Neuronal stem cell (in vitro differentiated cells): Measurements from ENCODE around the gene GRID1.

ENCODE experiments used
- DNase-seq: peaks from one replicate; pipeline ENCODE4 v3.0.0-alpha.2; 2013; ENCODE audit warnings: low spot score
- H2AFZ ChIP-seq: one replicate; pipeline ENCODE4 v1.6.1; 2013; ENCODE audit warnings: mild to moderate bottlenecking, low read length, inconsistent platforms
- H2AK5ac ChIP-seq: 2 replicates; pipeline ENCODE4 v1.6.1; 2013; ENCODE audit warnings: low read depth, mild to moderate bottlenecking, inconsistent platforms, low read length, moderate library complexity, mixed read lengths
- H2BK120ac ChIP-seq: 2 replicates; pipeline ENCODE4 v1.6.1; 2013; ENCODE audit warnings: low read depth, mild to moderate bottlenecking, inconsistent platforms, low read length, moderate library complexity, mixed read lengths
- H2BK12ac ChIP-seq: one replicate; pipeline ENCODE4 v1.6.1; 2013; ENCODE audit warnings: low read length, inconsistent platforms
- H2BK15ac ChIP-seq: 2 replicates; pipeline ENCODE4 v1.6.1; 2013; ENCODE audit warnings: mild to moderate bottlenecking, low read length, inconsistent platforms, mixed read lengths
- H2BK5ac ChIP-seq: one replicate; pipeline ENCODE4 v1.6.1; 2013; ENCODE audit warnings: inconsistent platforms, mild to moderate bottlenecking, low read length, moderate library complexity
- H3K14ac ChIP-seq: one replicate; pipeline ENCODE4 v1.6.1; 2013; ENCODE audit warnings: low read length, inconsistent platforms
- H3K18ac ChIP-seq: 2 replicates; pipeline ENCODE4 v1.6.1; 2013; ENCODE audit warnings: low read length, inconsistent platforms
- H3K23ac ChIP-seq: 2 replicates; pipeline ENCODE4 v1.6.1; 2013; ENCODE audit warnings: low read depth, mild to moderate bottlenecking, mixed read lengths, low read length, inconsistent platforms; ENCODE audit not compliant: poor library complexity
- H3K27ac ChIP-seq: replicated peaks from 3 replicates; pipeline ENCODE4 v1.5.1; 2013; ENCODE audit warnings: low read length, inconsistent platforms
- H3K27me3 ChIP-seq, 3 experiments: 2 replicates each; pipeline ENCODE4 v1.6.1; 2013; ENCODE audit warnings: low read length in 3 of 3, mild to moderate bottlenecking in 2 of 3, inconsistent platforms in 1 of 3, low read depth in 1 of 3, mixed read lengths in 1 of 3, moderate library complexity in 1 of 3; ENCODE audit not compliant: control insufficient read depth in 3 of 3, insufficient read depth in 3 of 3
- H3K36me3 ChIP-seq, 2 donors: replicated peaks in 1 of 2; 2 replicates each; pipeline ENCODE4 v1.6.1; 2013; ENCODE audit warnings: low read length in 2 of 2; ENCODE audit not compliant: control insufficient read depth in 2 of 2, insufficient read depth in 2 of 2
- H3K4ac ChIP-seq: 2 replicates; pipeline ENCODE4 v1.6.1; 2013; ENCODE audit warnings: inconsistent platforms, mild to moderate bottlenecking, low read length, moderate library complexity
- H3K4me1 ChIP-seq, 2 donors: 1 replicate in 1 of 2; 2 replicates in 1 of 2; pipeline ENCODE4 v1.6.1; 2013; ENCODE audit warnings: low read length in 2 of 2, low read depth in 1 of 2; ENCODE audit not compliant: control insufficient read depth in 2 of 2, insufficient read depth in 1 of 2
- H3K4me2 ChIP-seq: one replicate; pipeline ENCODE4 v1.6.1; 2013; ENCODE audit warnings: mild to moderate bottlenecking, low read length, inconsistent platforms; ENCODE audit not compliant: insufficient read depth, poor library complexity, severe bottlenecking
- H3K4me3 ChIP-seq, 2 donors: 2 replicates each; pipeline ENCODE4 v1.5.1; 2013; ENCODE audit warnings: low read length in 2 of 2, mild to moderate bottlenecking in 2 of 2, inconsistent platforms in 1 of 2, moderate library complexity in 1 of 2
- H3K79me1 ChIP-seq: one replicate; pipeline ENCODE4 v1.6.1; 2013; ENCODE audit warnings: low read depth, mild to moderate bottlenecking, inconsistent platforms, low read length, moderate library complexity
- H3K9ac ChIP-seq: one replicate; pipeline ENCODE4 v1.6.1; 2013; ENCODE audit warnings: mild to moderate bottlenecking, low read depth, low read length, inconsistent platforms; ENCODE audit not compliant: poor library complexity
- H3K9me3 ChIP-seq, 2 donors: replicated peaks in 1 of 2; 2 replicates each; pipeline versions ENCODE3 to v1.6.1; 2013; ENCODE audit warnings: low read length in 2 of 2, mild to moderate bottlenecking in 2 of 2, inconsistent platforms in 1 of 2, low read depth in 1 of 2, mixed read lengths in 1 of 2, moderate library complexity in 1 of 2; ENCODE audit not compliant: control insufficient read depth in 2 of 2, insufficient read depth in 1 of 2
- H4K8ac ChIP-seq: one replicate; pipeline ENCODE4 v1.6.1; 2013; ENCODE audit warnings: low read depth, mild to moderate bottlenecking, inconsistent platforms, low read length, moderate library complexity
- H4K91ac ChIP-seq: one replicate; pipeline ENCODE4 v1.6.1; 2013; ENCODE audit warnings: low read length, low read depth, mild to moderate bottlenecking, inconsistent platforms; ENCODE audit not compliant: poor library complexity
- WGBS, 2 donors: extraction: QIAGEN DNeasy Blood & Tissue Kit; methylation state at CpG; one replicate each; pipeline ENCODE4 v1.1.7; 2013; ENCODE audit warnings: missing lambda C conversion rate in 2 of 2, mixed read lengths in 1 of 2; ENCODE audit not compliant: insufficient read length in 2 of 2, insufficient replicate concordance in 1 of 2; ENCODE audit errors: extremely low coverage in 2 of 2; 5-methylcytosine and 5-hydroxymethylcytosine counted together

GRID1 gene

DNA sequence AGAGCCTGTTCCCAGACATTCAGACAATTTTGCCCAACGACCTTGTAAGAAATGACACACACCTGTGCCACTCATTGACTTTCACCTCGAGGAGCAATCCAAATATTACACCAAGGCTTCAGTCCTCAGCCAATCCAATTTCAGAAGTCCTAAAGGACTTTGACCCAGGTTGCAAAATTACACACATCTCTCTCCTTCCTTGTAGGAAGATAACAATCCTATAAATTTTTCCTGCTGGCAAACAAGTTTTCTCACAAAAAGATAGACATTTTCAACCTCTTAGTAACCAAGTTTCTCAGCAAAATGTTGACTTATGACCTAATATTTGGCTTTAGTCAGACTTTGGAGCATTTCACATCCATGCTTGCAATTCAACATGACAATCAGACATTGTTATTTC lies 745.0 kb downstream of the GRID1 start:
- H3K14ac ChIP-seq = no peak overlapping the region
- H3K79me1 ChIP-seq = no peaks in the 10 kb centered on the region
- no peak overlapping the region for H2BK15ac ChIP-seq
- no peak overlapping the region for H2AK5ac ChIP-seq
- H3K36me3 ChIP-seq = no peaks in the 10 kb centered on the region
- H3K27me3 ChIP-seq = no peaks in the 10 kb centered on the region
- no peak overlapping the region for H2BK5ac ChIP-seq
- H2BK12ac ChIP-seq = no peak overlapping the region
- no peak overlapping the region for H3K4me2 ChIP-seq
- no peak overlapping the region for H3K18ac ChIP-seq
- no peak overlapping the region for H3K4ac ChIP-seq
- no peak overlapping the region for H3K4me3 ChIP-seq
- no peak overlapping the region for H3K27ac ChIP-seq
- no peak overlapping the region for H4K91ac ChIP-seq
- no CpG with 5 or more reads among the region's 2 CpGs for WGBS, 2 donors
- H2BK120ac ChIP-seq = no peak overlapping the region
- H2AFZ ChIP-seq = no peak overlapping the region
- no peak for DNase-seq
- no peak overlapping the region for H4K8ac ChIP-seq
- no peaks in the 10 kb centered on the region for H3K4me1 ChIP-seq
- H3K9me3 ChIP-seq = no peaks in the 10 kb centered on the region
- no peak overlapping the region for H3K23ac ChIP-seq
- no peak overlapping the region for H3K9ac ChIP-seq

DNA sequence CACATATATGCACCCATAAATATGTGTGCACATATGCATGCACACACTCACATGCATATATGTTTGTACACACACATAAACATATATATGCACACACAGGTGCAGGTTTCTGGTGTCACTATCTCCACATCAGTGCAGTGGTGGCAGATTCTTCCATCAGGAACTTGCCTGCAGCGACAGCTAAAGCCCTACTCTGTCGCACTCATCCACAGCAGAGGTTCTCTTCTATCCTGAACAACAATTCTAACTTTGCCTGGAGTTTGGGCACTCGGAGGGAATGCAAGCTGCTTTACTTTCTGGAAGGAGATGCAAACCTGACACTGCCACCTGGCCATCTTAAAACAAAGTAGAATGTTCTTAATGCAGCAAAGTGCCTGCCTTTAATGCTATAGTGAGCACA lies 745.8 kb downstream of the GRID1 start:
- Histone ChIP-seq H3K4me1 (no peaks in the 10 kb centered on the region), H2BK12ac (no peak overlapping the region), H3K4me2 (no peak overlapping the region), H3K27me3 (no peaks in the 10 kb centered on the region), H3K27ac (no peak overlapping the region), H4K91ac (no peak overlapping the region), H2BK15ac (no peak overlapping the region), H2BK5ac (no peak overlapping the region), H3K4ac (no peak overlapping the region), H3K9ac (no peak overlapping the region), H3K9me3 (no peaks in the 10 kb centered on the region), H3K14ac (no peak overlapping the region), H4K8ac (no peak overlapping the region), H2AK5ac (no peak overlapping the region), H3K23ac (no peak overlapping the region), H2AFZ (no peak overlapping the region), H2BK120ac (no peak overlapping the region), H3K79me1 (no peaks in the 10 kb centered on the region), H3K18ac (no peak overlapping the region), H3K4me3 (no peak overlapping the region), H3K36me3 (no peaks in the 10 kb centered on the region)
- DNase-seq = no peak
- no CpG with 5 or more reads among the region's 3 CpGs for WGBS, 2 donors

DNA sequence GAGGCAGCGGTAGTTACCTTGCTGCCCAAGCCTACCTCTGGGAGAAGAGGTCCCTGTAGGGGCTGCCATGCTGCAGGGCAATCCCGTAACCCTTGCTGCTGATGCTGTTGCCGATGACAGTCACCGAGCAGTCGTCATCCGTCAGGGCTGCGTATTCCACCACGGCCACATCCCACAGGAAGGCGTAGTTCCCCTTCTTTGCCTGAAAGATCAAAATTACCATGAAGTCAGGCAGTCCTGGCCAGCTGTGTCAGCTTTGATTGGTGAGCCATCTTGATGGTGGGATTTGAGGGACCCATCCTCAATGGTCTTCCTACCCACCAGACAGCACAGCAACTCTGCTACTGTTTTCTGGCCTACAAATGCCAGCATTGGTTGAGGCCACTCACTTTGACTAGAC lies 746.8 kb downstream of the GRID1 start:
- no peaks in the 10 kb centered on the region for H3K79me1 ChIP-seq
- no peak overlapping the region for H3K23ac ChIP-seq
- no peak overlapping the region for H2BK15ac ChIP-seq
- no peak overlapping the region for H2AFZ ChIP-seq
- H3K4ac ChIP-seq = no peak overlapping the region
- H3K9me3 ChIP-seq = no peaks in the 10 kb centered on the region
- H2BK5ac ChIP-seq = no peak overlapping the region
- no peaks in the 10 kb centered on the region for H3K27me3 ChIP-seq
- no peak overlapping the region for H4K8ac ChIP-seq
- H2BK120ac ChIP-seq = no peak overlapping the region
- H2BK12ac ChIP-seq = no peak overlapping the region
- no peak overlapping the region for H4K91ac ChIP-seq
- peak overlapping the region; percentile 38 for H3K9ac ChIP-seq
- H2AK5ac ChIP-seq = no peak overlapping the region
- no peak overlapping the region for H3K4me2 ChIP-seq
- no CpG with 5 or more reads among the region's 9 CpGs for WGBS, 2 donors
- H3K36me3 ChIP-seq = no peaks in the 10 kb centered on the region
- no peak overlapping the region for H3K27ac ChIP-seq
- H3K14ac ChIP-seq = no peak overlapping the region
- H3K4me1 ChIP-seq = no peaks in the 10 kb centered on the region
- no peak overlapping the region for H3K4me3 ChIP-seq
- no peak overlapping the region for H3K18ac ChIP-seq
- no peak for DNase-seq

DNA sequence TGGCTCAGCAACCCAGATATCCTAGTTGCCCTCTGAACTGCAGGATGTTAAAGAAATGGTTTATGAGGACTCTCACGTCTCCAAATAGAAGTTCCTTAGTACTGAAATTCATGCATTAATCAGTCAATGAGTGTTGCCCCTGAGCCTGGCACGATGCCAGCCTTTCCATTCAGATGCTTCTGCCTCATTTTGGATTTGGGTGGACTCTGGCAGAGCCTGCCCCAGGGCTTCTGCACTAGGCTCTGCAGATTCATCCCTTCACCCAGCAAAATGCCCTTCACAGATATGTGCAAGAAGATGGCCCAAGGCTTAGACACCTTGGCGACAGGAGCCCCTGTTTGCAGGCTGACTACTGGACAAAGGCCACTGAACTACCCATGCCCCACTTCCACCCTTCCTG lies 747.8 kb downstream of the GRID1 start:
- H2AK5ac ChIP-seq = no peak overlapping the region
- H3K27ac ChIP-seq = no peak overlapping the region
- no peak overlapping the region for H4K91ac ChIP-seq
- H4K8ac ChIP-seq = no peak overlapping the region
- H3K23ac ChIP-seq = no peak overlapping the region
- no peak overlapping the region for H2BK12ac ChIP-seq
- H3K4me2 ChIP-seq = no peak overlapping the region
- no CpG with 5 or more reads among the region's 3 CpGs for WGBS, 2 donors
- no peak overlapping the region for H3K14ac ChIP-seq
- H3K18ac ChIP-seq = no peak overlapping the region
- H3K9me3 ChIP-seq = no peaks in the 10 kb centered on the region
- H2BK120ac ChIP-seq = no peak overlapping the region
- no peak overlapping the region for H2AFZ ChIP-seq
- H3K4me1 ChIP-seq = no peaks in the 10 kb centered on the region
- no peak for DNase-seq
- H3K79me1 ChIP-seq = no peaks in the 10 kb centered on the region
- H2BK15ac ChIP-seq = no peak overlapping the region
- H3K4ac ChIP-seq = no peak overlapping the region
- H3K27me3 ChIP-seq = no peaks in the 10 kb centered on the region
- H3K9ac ChIP-seq = no peak overlapping the region
- no peaks in the 10 kb centered on the region for H3K36me3 ChIP-seq
- H2BK5ac ChIP-seq = no peak overlapping the region
- H3K4me3 ChIP-seq = no peak overlapping the region
